UCSD-AML1 (cell line): Measurements from ENCODE around the gene GPR143.
"Not testable (repeated sequence)": the region's sequence is repeated elsewhere in the genome, so short reads cannot be mapped to it uniquely, and the experiment has no call there.

Experiments used
- DNase-seq: peaks from one replicate; lab custom pipeline; 2025; ENCODE audit not compliant: unreplicated experiment; lab: John Stamatoyannopoulos, UW

The GPR143 gene

DNA sequence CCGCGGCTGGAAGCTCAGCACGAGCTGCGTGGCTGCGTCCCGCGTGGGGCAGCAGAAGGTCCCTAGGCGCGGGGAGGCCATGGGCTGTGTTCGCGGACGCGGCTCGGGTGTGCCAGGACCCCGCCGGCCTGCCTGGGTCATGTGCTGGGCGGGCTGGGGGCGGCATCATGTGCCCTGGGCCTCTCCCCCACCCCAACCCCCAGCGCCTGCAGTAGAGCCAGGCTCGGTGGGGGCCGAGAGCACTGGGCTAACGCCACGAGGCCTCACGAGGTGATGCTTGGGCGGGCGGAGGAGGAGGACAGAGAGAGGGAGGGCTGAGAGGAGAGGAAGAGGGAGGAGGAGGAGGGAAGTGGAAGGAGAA is at the start of gene GPR143:
Gene GPR143, minus strand, starts transcription at position 111 of the 361 bp plus-strand sequence. Its CDS starts 30 bp downstream, at position 81.
- DNase-seq: no peak

DNA sequence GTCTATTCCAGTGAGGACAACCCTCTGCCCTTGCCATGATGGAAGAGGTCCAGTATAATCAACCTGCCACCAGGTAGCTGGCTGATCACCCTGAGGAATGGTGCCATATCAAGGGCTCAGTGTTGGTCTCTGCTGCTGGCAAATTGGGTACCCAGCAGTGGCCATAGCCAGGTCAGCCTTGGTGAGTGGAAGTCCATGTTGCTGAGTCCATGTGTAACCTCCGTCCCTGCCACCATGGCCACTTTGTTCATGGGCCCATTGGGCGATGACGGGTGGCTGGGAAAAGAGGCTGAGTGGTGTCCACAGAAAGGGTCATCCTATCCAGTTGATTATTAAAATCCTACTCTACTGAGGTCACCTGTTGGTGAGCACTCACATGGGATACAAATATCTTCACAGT is 45.4 kb upstream of the GPR143 start:
- not testable (repeated sequence) for DNase-seq

GRCh38 chrX:9809876-9810275 is 44.2 kb upstream of the GPR143 start:
- not testable (repeated sequence) for DNase-seq

- DNase-seq: no peak
Measured at GRCh38 chrX:9807355-9808182, 41.9 kb upstream of the GPR143 start.

- no peak for DNase-seq
Measured at GRCh38 chrX:9805956-9806355, 40.3 kb upstream of the GPR143 start.

GRCh38 chrX:9804444-9804843 is 38.8 kb upstream of the GPR143 start:
- DNase-seq: no peak

DNA sequence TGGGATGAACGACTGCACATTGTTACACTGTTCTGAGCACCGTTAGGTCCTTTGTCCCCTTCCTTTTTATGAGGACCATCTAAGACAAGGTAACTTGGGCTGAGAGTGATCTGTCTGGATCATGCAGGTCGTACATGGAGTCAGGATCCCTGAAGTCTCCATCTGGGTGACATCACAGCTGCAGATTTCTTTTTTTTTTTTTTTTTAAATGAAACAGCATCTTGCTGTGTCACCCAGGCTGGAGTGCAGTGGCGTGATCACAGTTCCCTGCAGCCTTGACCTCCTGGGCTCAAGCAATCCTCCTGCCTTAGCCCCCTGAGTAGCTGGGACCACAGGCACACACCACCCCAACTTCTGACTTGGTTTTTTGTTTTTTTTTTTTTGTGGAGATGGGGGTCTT is 37.1 kb upstream of the GPR143 start:
- no peak for DNase-seq

GRCh38 chrX:9797384-9798360 is 32.0 kb upstream of the GPR143 start:
- no peak for DNase-seq

DNA sequence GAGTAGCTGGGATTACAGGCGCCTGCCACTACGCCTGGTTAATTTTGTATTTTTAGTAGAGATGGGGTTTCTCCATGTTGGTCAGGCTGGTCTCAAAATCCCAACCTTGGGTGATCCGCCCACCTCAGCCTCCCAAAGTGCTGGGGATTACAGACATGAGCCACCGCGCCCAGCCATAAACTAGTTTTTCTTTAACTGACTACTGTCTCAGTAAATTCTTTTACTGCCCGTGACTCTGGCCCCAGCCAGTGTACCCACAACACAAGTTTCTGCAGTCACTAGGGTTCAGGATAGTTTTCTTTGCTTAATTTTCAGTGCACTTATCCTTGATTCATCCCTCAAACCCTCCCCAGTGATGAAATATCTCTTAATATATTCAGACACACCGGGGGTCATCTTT is 28.8 kb upstream of the GPR143 start:
- no peak for DNase-seq

DNA sequence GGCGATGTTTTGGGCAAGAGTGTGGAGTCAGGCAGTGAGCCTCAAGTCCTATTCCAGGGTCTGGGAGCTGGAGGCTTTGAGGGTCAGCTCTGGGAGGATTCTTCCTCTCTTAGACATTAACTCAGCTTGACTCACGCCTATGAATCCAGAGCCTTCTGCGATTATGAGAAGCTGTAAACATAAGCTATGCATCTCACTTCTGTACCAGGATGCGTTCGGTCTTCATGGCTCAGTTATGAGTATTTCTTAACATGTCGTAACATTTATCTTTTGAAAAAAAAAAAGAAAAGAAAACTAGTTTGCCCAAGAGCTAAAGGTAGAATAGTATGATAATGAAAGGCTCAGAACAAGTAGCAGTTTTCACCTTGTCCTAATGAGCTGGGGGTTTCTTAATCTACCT is 25.2 kb upstream of the GPR143 start:
- DNase-seq: no peak

- DNase-seq: no peak
Measured at GRCh38 chrX:9789555-9789954, 23.9 kb upstream of the GPR143 start.

GRCh38 chrX:9788911-9789310 is 23.3 kb upstream of the GPR143 start:
- no peak for DNase-seq

GRCh38 chrX:9786798-9787635 is 21.4 kb upstream of the GPR143 start:
- DNase-seq: no peak

GRCh38 chrX:9785944-9786797 is 20.5 kb upstream of the GPR143 start, which contains the start of gene SHROOM2:
SHROOM2 (plus strand) TSS chrX:9786429; CDS start chrX:9786546, 117 bp downstream.
- DNase-seq: no peak

GRCh38 chrX:9785254-9785943 is 19.8 kb upstream of the GPR143 start:
- no peak for DNase-seq

DNA sequence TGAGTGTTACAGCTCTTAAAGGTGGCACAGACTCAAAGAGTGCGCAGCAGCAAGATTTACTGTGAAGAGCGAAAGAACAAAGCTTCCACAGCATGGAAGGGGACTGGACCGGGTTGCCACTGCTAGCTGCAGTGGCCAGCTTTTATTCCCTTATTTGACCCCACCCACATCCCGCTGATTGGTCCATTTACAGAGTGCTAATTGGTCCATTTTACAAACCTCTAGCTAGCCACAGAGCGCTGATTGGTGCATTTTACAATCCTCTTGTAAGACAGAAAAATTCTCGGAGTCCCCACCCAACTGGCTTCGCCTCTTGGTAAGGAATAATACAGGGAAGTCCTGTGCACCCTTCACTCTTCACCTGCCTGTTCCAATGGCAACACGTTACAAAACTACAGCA is 18.7 kb upstream of the GPR143 start:
- DNase-seq: no peak

DNA sequence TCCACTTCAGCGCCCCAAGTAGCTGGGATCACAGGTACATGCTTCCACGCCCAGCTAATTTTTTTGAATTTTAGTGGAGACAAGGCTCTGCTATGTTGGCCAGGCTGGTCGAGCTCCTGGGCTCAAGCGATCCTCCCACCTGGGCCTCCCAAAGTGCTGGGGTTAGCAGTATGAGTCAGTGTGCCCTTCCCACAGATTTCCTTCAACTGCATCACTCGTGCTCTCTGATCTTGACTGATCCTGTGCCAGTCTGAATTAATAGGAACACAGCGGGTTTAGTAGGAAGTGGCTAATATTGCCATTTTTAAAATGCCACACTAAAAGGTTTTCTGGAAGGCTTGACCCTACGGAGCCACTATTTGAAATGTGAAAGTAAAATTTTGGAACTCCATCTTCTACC is 16.3 kb upstream of the GPR143 start:
- no peak for DNase-seq

- DNase-seq: peak; percentile 34
Measured at GRCh38 chrX:9775930-9776329, 10.3 kb upstream of the GPR143 start.

DNA sequence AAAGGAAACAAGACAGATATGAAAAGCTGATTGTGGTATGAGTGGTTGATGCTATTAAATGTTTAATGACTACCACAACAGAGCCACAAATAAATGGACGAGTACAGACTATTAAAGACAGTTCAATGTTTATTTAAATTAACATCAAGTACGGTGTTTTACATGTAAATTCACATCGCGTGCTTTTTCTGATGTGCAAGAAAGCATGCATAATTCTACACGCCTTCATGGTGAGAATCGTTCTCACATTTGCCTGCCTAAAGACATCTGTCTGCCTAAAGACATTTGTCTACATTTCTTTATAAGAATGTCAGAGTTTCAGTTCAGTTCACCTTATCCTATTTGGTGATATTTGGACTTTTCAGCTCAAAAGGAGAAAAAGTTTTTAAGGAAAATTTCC is 7.3 kb upstream of the GPR143 start:
- no peak for DNase-seq
